HCT116 (cell line): ENCODE data around the gene C22orf39. TPM values are rescaled to one million over a fixed set of nuclear protein-coding genes. Genes with fewer than 3 reads are reported as not detected.

Source experiments
- ATAC-seq: fragments of 200-7000 bp; cut with Tn5 transposase; 2 replicates; pipeline ENCODE4 v1.9.1; 2020; ENCODE audit warnings: mild to moderate bottlenecking, moderate library complexity
- BruUV-seq: library from RNA; stranded (reverse); fragments of 400-500 nt; replicated peaks from 2 replicates; lab custom pipeline; 2021; lab: Mats Ljungman, UMichigan
- CTCF ChIA-PET: fragments of 300-600 bp; sonication (Branson Sonifier 250); formaldehyde crosslinking; loops from one replicate; lab custom pipeline; 2021; ENCODE audit warnings: antibody characterized with exemption; lab: Charles Lee
- POLR2A ChIA-PET: fragments of 300-600, 350-600 bp; sonication (Branson Sonifier 250); formaldehyde crosslinking; loops from one replicate; lab custom pipeline; 2021; ENCODE audit warnings: antibody characterized with exemption; lab: Charles Lee
- RAD21 ChIA-PET, 2 experiments: fragments of 300-600 bp; sonication (Branson Sonifier 250); formaldehyde crosslinking; loops; one replicate each; lab custom pipeline; 2023; ENCODE audit warnings: low total read pairs in 2 of 2; ENCODE audit not compliant: uncharacterized antibody in 2 of 2, unreplicated experiment in 2 of 2, low non-redundant PET in 1 of 2; lab: Charles Lee
- DNase-seq: peaks from one replicate; pipeline ENCODE4 v3.0.0-alpha.2; 2010; ENCODE audit warnings: low read depth, low spot score
- H2AFZ ChIP-seq: fragments of 200-600 bp; shearing (Covaris generic), sonication (generic); 2 replicates; pipeline ENCODE4 v1.6.1; 2017; ENCODE audit warnings: low read depth, mixed run types, mixed read lengths, antibody characterized with exemption, low read length; ENCODE audit not compliant: poor library complexity, severe bottlenecking
- H3K27ac ChIP-seq: 2 replicates; pipeline ENCODE4 v1.5.1; 2012; ENCODE audit warnings: low read depth, low read length
- H3K27me3 ChIP-seq: fragments of 200-600 bp; sonication (generic); 2 replicates; pipeline ENCODE4 v1.6.1; 2016; ENCODE audit warnings: mixed run types, low read length, mixed read lengths; ENCODE audit not compliant: insufficient read depth
- H3K36me3 ChIP-seq, 2 experiments: fragments of 200-500 bp in 1 of 2; fragments of 200-600 bp in 1 of 2; sonication (Bioruptor generic) in 1 of 2; sonication (generic) in 1 of 2; 2 replicates each; pipeline versions ENCODE4 v1.5.1 to v1.6.1; 2014 to 2016; ENCODE audit warnings: low read length in 2 of 2, inconsistent platforms in 1 of 2, mixed read lengths in 1 of 2, mixed run types in 1 of 2; ENCODE audit not compliant: insufficient read depth in 2 of 2, control insufficient read depth in 1 of 2
- H3K4me1 ChIP-seq, 2 experiments: fragments of 200-600 bp in 1 of 2; sonication (generic) in 1 of 2; 2 replicates each; pipeline versions ENCODE4 v1.5.1 to v1.6.1; 2012 to 2017; ENCODE audit warnings: low read length in 2 of 2, inconsistent platforms in 1 of 2, mild to moderate bottlenecking in 1 of 2, mixed read lengths in 1 of 2, mixed run types in 1 of 2, moderate library complexity in 1 of 2; ENCODE audit not compliant: insufficient read depth in 2 of 2, control insufficient read depth in 1 of 2
- H3K4me2 ChIP-seq: fragments of 200-600 bp; sonication (generic); 2 replicates; pipeline ENCODE4 v1.6.1; 2017; ENCODE audit warnings: mixed run types, low read length, mixed read lengths
- H3K4me3 ChIP-seq, 2 experiments: fragments of 200-600 bp in 1 of 2; sonication (generic) in 1 of 2; replicated peaks in 1 of 2; 2 replicates each; pipeline ENCODE4 v1.5.1; 2011 to 2016; ENCODE audit warnings: low read length in 2 of 2, control low read depth in 1 of 2, low read depth in 1 of 2, mild to moderate bottlenecking in 1 of 2, mixed read lengths in 1 of 2, mixed run types in 1 of 2
- H3K79me2 ChIP-seq: fragments of 200-600 bp; sonication (generic); 2 replicates; pipeline ENCODE4 v1.6.1; 2017; ENCODE audit warnings: mild to moderate bottlenecking, mixed run types, low read length, moderate library complexity, mixed read lengths; ENCODE audit not compliant: insufficient read depth
- H3K9ac ChIP-seq: fragments of 200-600 bp; sonication (generic); 2 replicates; pipeline ENCODE4 v1.6.1; 2016; ENCODE audit warnings: low read length, mixed read lengths
- H3K9me2 ChIP-seq: fragments of 200-600 bp; sonication (generic), shearing (Covaris generic); 2 replicates; pipeline ENCODE4 v1.6.1; 2017; ENCODE audit warnings: mixed run types, mild to moderate bottlenecking, moderate library complexity; ENCODE audit not compliant: insufficient read depth
- H3K9me3 ChIP-seq, 2 experiments: fragments of 200-500 bp in 1 of 2; fragments of 200-600 bp in 1 of 2; sonication (Bioruptor generic) in 1 of 2; sonication (generic) in 1 of 2; 2 replicates each; pipeline ENCODE4 v1.6.1; 2014 to 2017; ENCODE audit warnings: low read length in 2 of 2, mixed read lengths in 2 of 2, inconsistent platforms in 1 of 2, low read depth in 1 of 2, mild to moderate bottlenecking in 1 of 2, mixed run types in 1 of 2, moderate library complexity in 1 of 2; ENCODE audit not compliant: control insufficient read depth in 1 of 2, insufficient read depth in 1 of 2
- H4K20me1 ChIP-seq: fragments of 200-600 bp; sonication (generic), shearing (Covaris generic); 2 replicates; pipeline ENCODE4 v1.6.1; 2017; ENCODE audit warnings: mixed run types, mild to moderate bottlenecking, moderate library complexity; ENCODE audit not compliant: insufficient read depth
- CBX3 ChIP-seq: IDR thresholded peaks from 2 replicates; pipeline ENCODE4 v1.6.1; 2012; ENCODE audit warnings: low read depth
- CEBPB ChIP-seq: IDR thresholded peaks from 2 replicates; pipeline ENCODE4 v1.6.1; 2012; ENCODE audit warnings: low read depth
- EGR1 ChIP-seq: IDR thresholded peaks from 2 replicates; pipeline ENCODE4 v1.6.1; 2012; ENCODE audit warnings: low read depth
- ELF1 ChIP-seq: IDR thresholded peaks from 2 replicates; pipeline ENCODE4 v1.6.1; 2012; ENCODE audit warnings: low read depth, borderline replicate concordance
- EZH2phosphoT487 ChIP-seq: fragments of 200-600 bp; IDR thresholded peaks from 2 replicates; pipeline ENCODE4 v1.6.1; 2018; ENCODE audit warnings: antibody characterized with exemption, borderline replicate concordance
- FOSL1 ChIP-seq: IDR thresholded peaks from 2 replicates; pipeline ENCODE4 v1.6.1; 2012; ENCODE audit warnings: low read depth
- JUND ChIP-seq: IDR thresholded peaks from 2 replicates; pipeline ENCODE4 v1.6.1; 2012
- POLR2A ChIP-seq: IDR thresholded peaks from 2 replicates; pipeline ENCODE4 v1.7.0; 2011; ENCODE audit warnings: borderline replicate concordance; ENCODE audit not compliant: insufficient read depth, insufficient read length; ENCODE audit errors: extremely low read depth
- POLR2AphosphoS5 ChIP-seq: IDR thresholded peaks from 2 replicates; pipeline ENCODE4 v1.6.1; 2011; ENCODE audit warnings: mild to moderate bottlenecking, low read depth, low read length, moderate library complexity
- RAD21 ChIP-seq: IDR thresholded peaks from 2 replicates; pipeline ENCODE4 v1.6.1; 2012; ENCODE audit warnings: low read depth, mild to moderate bottlenecking
- SIN3A ChIP-seq: IDR thresholded peaks from 2 replicates; pipeline ENCODE4 v1.6.1; 2012; ENCODE audit warnings: low read depth
- SP1 ChIP-seq: IDR thresholded peaks from 2 replicates; pipeline ENCODE4 v1.6.1; 2012; ENCODE audit warnings: low read depth
- SRF ChIP-seq: IDR thresholded peaks from 2 replicates; pipeline ENCODE4 v1.6.1; 2012; ENCODE audit warnings: low read depth
- TCF7L2 ChIP-seq: IDR thresholded peaks from 2 replicates; pipeline ENCODE4 v1.7.0; 2011; ENCODE audit warnings: borderline replicate concordance, inconsistent platforms; ENCODE audit not compliant: insufficient read depth, insufficient read length; ENCODE audit errors: extremely low read depth
- YY1 ChIP-seq: IDR thresholded peaks from 2 replicates; pipeline ENCODE4 v1.6.1; 2011; ENCODE audit warnings: low read length, low read depth, moderate library complexity, mild to moderate bottlenecking; ENCODE audit not compliant: insufficient replicate concordance; ENCODE audit errors: extremely low read depth
- ZFX ChIP-seq: fragments of 450-650 bp; IDR thresholded peaks from 2 replicates; pipeline ENCODE4 v1.6.1; 2017
- ZNF274 ChIP-seq: fragments of 200-500 bp; sonication (Bioruptor generic); IDR thresholded peaks from 2 replicates; pipeline ENCODE4 v1.6.1; 2014; ENCODE audit warnings: mild to moderate bottlenecking, low read depth, low read length, inconsistent platforms
- intact Hi-C: fragments of 100-400 bp; cut with micrococcal nuclease; formaldehyde crosslinking; loops from 2 replicates; pipeline ENCODE4 v1.10.0; 2022
- total RNA-seq: library from RNA; stranded (reverse); gene quantifications from one replicate; pipeline ENCODE4 v1.2.1, GENCODE V29; 2021; ENCODE audit not compliant: unreplicated experiment
- TF ChIP-seq, protein P1 (sequence below): IDR thresholded peaks from 2 replicates; pipeline ENCODE4 v1.6.1; 2011; ENCODE audit warnings: mild to moderate bottlenecking, low read length, moderate library complexity; ENCODE audit not compliant: insufficient replicate concordance; ENCODE audit errors: extremely low read depth

The C22orf39 gene
- total RNA-seq, 1 experiment from 2014 or later = 17.7 TPM

DNA sequence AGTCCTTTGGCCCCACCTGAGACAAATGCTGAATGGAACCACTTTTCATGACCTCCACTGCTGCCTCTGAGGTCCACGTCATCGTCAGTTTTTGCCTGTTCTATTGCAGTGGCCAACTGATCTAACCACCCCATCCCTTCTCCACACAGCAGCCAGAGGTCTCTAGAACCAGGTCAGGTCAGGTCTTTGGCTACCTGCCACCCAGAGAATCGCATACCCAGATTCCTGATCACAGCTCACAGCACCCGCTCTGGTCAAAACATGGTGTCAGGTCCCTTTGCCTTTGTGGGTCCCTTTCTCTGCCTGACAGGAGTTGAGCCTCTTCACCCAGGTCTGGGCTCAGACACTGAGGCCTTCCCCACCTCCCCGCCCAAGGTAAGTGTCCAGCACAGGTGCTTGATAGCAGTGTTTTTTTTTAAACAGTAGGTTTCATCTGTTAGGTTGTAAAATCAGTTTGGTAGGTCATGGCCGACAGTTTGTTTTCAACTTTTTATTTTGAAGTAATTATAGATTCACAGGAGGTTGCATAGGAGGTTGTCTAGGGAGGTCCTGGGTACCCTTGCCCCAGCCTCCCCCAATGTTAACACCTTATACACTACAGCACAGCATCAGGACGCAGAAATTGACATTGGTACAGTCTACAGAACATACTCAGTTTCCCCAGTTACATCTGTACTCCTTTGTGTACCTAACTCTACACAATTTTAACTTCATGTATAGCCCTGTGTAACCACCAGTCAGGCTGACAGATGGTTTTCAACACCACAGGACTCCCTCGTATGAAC lies 6.9 kb downstream of the C22orf39 start:
- Histone ChIP-seq H3K27ac (no peak overlapping the region), H3K9me2 (no peaks in the 10 kb centered on the region), H3K27me3 (no peaks in the 10 kb centered on the region), H2AFZ (no peak overlapping the region), H3K9me3 (no peaks in the 10 kb centered on the region), H3K36me3 (peaks cover 9 to 22% of the 10 kb centered on the region in 2 experiments; a peak in 3 of 4 replicates), H3K4me3 (no peak overlapping the region), H3K9ac (no peak overlapping the region), H4K20me1 (peaks cover 3% of the 10 kb centered on the region; the same call in 1 of the 2 replicates), H3K4me1 (no peaks in the 10 kb centered on the region), H3K79me2 (peaks cover 42% of the 10 kb centered on the region), H3K4me2 (no peak overlapping the region)
- CTCF ChIA-PET = no interaction called here
- no TSS peak for BruUV-seq
- ATAC-seq (no peak), DNase-seq (no peak)
- RAD21 ChIA-PET = no interaction called here
- TF ChIP-seq ELF1 = no peak
- TF ChIP-seq EGR1 = no peak
- no peak for TF ChIP-seq SP1
- no peak for TF ChIP-seq YY1
- no peak for TF ChIP-seq JUND
- no peak for TF ChIP-seq SIN3A
- TF ChIP-seq EZH2phosphoT487 = no peak
- TF ChIP-seq ZFX = no peak
- TF ChIP-seq POLR2A = no peak
- no peak for TF ChIP-seq RAD21
- no peak for TF ChIP-seq SRF
- no peak for TF ChIP-seq TCF7L2
- TF ChIP-seq, protein P1, sequence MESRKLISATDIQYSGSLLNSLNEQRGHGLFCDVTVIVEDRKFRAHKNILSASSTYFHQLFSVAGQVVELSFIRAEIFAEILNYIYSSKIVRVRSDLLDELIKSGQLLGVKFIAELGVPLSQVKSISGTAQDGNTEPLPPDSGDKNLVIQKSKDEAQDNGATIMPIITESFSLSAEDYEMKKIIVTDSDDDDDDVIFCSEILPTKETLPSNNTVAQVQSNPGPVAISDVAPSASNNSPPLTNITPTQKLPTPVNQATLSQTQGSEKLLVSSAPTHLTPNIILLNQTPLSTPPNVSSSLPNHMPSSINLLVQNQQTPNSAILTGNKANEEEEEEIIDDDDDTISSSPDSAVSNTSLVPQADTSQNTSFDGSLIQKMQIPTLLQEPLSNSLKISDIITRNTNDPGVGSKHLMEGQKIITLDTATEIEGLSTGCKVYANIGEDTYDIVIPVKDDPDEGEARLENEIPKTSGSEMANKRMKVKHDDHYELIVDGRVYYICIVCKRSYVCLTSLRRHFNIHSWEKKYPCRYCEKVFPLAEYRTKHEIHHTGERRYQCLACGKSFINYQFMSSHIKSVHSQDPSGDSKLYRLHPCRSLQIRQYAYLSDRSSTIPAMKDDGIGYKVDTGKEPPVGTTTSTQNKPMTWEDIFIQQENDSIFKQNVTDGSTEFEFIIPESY = no peak
- TF ChIP-seq CEBPB = no peak
- TF ChIP-seq ZNF274 = no peak
- TF ChIP-seq CBX3 = no peak
- no peak for TF ChIP-seq POLR2AphosphoS5
- TF ChIP-seq FOSL1 = no peak
- POLR2A ChIA-PET = no interaction called here
- intact Hi-C loops = no loop called here
